Sigmoid colon (tissue), 4 donors: ENCODE measurements around the gene PGM5.

ENCODE experiments used
- CTCF ChIP-seq, 4 experiments: fragments of 450-650 bp in 3 of 4; fragments of 200-600 bp in 1 of 4; IDR thresholded peaks; one replicate each; pipeline ENCODE4 v1.5.1; 2016 to 2019; ENCODE audit warnings: antibody characterized with exemption in 4 of 4, mild to moderate bottlenecking in 3 of 4, moderate library complexity in 2 of 4
- EP300 ChIP-seq, 4 donors: sonication (generic); formaldehyde crosslinking; IDR thresholded peaks; one replicate each; pipeline ENCODE4 v1.6.1; 2017; ENCODE audit warnings: antibody characterized with exemption in 4 of 4
- POLR2A ChIP-seq, 2 donors: fragments of 450-650 bp; IDR thresholded peaks; one replicate each; pipeline ENCODE4 v1.6.1; 2016; ENCODE audit warnings: antibody characterized with exemption in 2 of 2, mild to moderate bottlenecking in 2 of 2, moderate library complexity in 2 of 2

- TF ChIP-seq POLR2A (IDR thresholded peaks at IDR 0.05) (no peak), CTCF (IDR thresholded peaks at IDR 0.05) (no peak), EP300 (IDR thresholded peaks at IDR 0.05) (no peak)
Measured at GRCh38 chr9:68523367-68523936, 167.0 kb downstream of the PGM5 start.
